GM18870 (cell line): ENCODE results near the gene SF3B1.
"Not testable (repeated sequence)": the region's sequence is repeated elsewhere in the genome, so short reads cannot be mapped to it uniquely, and the experiment has no call there.

Experiments
- ATAC-seq: cut with Tn5 transposase; IDR thresholded peaks from one replicate; pipeline ENCODE4 v1.9.1; 2021; ENCODE audit warnings: moderate library complexity; ENCODE audit not compliant: unreplicated experiment

The SF3B1 gene

GRCh38 chr2:197379308-197379917, 55.4 kb downstream of the SF3B1 start:
- ATAC-seq = not testable (repeated sequence)

GRCh38 chr2:197378494-197379307, 56.1 kb downstream of the SF3B1 start:
- no peak for ATAC-seq

- no peak for ATAC-seq
Measured at GRCh38 chr2:197378086-197378485, 56.7 kb downstream of the SF3B1 start.

GRCh38 chr2:197377670-197378069, 57.2 kb downstream of the SF3B1 start:
- no peak for ATAC-seq

GRCh38 chr2:197372592-197372991, 62.2 kb downstream of the SF3B1 start:
- ATAC-seq = no peak

- ATAC-seq = not testable (repeated sequence)
Measured at GRCh38 chr2:197370664-197371063, 64.2 kb downstream of the SF3B1 start.

GRCh38 chr2:197369933-197370320, 64.9 kb downstream of the SF3B1 start:
- ATAC-seq = no peak

GRCh38 chr2:197369228-197369932, 65.4 kb downstream of the SF3B1 start:
- no peak for ATAC-seq

GRCh38 chr2:197368412-197368811, 66.4 kb downstream of the SF3B1 start:
- no peak for ATAC-seq

GRCh38 chr2:197363998-197364397, 70.8 kb downstream of the SF3B1 start:
- no peak for ATAC-seq

GRCh38 chr2:197360744-197361156, 74.1 kb downstream of the SF3B1 start:
- peak; percentile 94 for ATAC-seq

GRCh38 chr2:197359859-197360258, 75.0 kb downstream of the SF3B1 start:
- no peak for ATAC-seq

GRCh38 chr2:197358931-197359330, 75.9 kb downstream of the SF3B1 start:
- no peak for ATAC-seq

GRCh38 chr2:197357986-197358385, 76.8 kb downstream of the SF3B1 start:
- ATAC-seq = no peak

- ATAC-seq = no peak
Measured at GRCh38 chr2:197356136-197356535, 78.7 kb downstream of the SF3B1 start.

GRCh38 chr2:197354169-197354558, 80.7 kb downstream of the SF3B1 start:
- no peak for ATAC-seq

- ATAC-seq = no peak
Measured at GRCh38 chr2:197353393-197354168, 81.2 kb downstream of the SF3B1 start.

GRCh38 chr2:197349699-197350098, 85.1 kb downstream of the SF3B1 start:
- no peak for ATAC-seq

- ATAC-seq = no peak
Measured at GRCh38 chr2:197348721-197349360, 86.0 kb downstream of the SF3B1 start.

- ATAC-seq = no peak
Measured at GRCh38 chr2:197345846-197346370, 88.9 kb downstream of the SF3B1 start.
